OCI-LY7 (cell line): ENCODE measurements around the gene MAMLD1.

Experiments
- CTCF ChIP-seq: fragments of 200-600 bp; sonication (generic); conservative IDR thresholded peaks from 2 replicates; pipeline ENCODE4 v1.5.1; 2014; ENCODE audit warnings: mild to moderate bottlenecking, antibody characterized with exemption, low read length, moderate library complexity, mixed read lengths
- EZH2phosphoT487 ChIP-seq: fragments of 200-600 bp; sonication (generic); IDR thresholded peaks from 2 replicates; pipeline ENCODE4 v1.6.1; 2018; ENCODE audit warnings: low read depth, borderline replicate concordance, mild to moderate bottlenecking, mixed run types, antibody characterized with exemption, low read length, moderate library complexity, mixed read lengths

- no peak for TF ChIP-seq CTCF
- TF ChIP-seq EZH2phosphoT487, result no peak
Measured at GRCh38 chrX:150446995-150447394, 83.9 kb downstream of the MAMLD1 start.
